Astrocyte of the cerebellum (primary cell): ENCODE data around the gene KPNA6.
"Not testable (repeated sequence)": the region's sequence is repeated elsewhere in the genome, so short reads cannot be mapped to it uniquely, and the experiment has no call there.

Experiments used
- DNase-seq: peaks from one replicate; pipeline ENCODE4 v3.0.0-alpha.2; 2011; ENCODE audit warnings: low read depth
- H3K4me3 ChIP-seq: 2 replicates; pipeline ENCODE4 v1.5.1; 2011; ENCODE audit warnings: mild to moderate bottlenecking, low read depth, low read length, moderate library complexity
- in situ Hi-C: cut with HindIII; loops from 2 replicates; pipeline ENCODE4 v1.10.0; 2017; ENCODE audit warnings: low sequenced_read_pairs
- TF ChIP-seq, protein P1 (sequence below): IDR thresholded peaks from 2 replicates; pipeline ENCODE4 v1.5.1; 2012; ENCODE audit warnings: low read length, low read depth, moderate library complexity, mild to moderate bottlenecking; ENCODE audit errors: missing control alignments

Gene KPNA6

DNA sequence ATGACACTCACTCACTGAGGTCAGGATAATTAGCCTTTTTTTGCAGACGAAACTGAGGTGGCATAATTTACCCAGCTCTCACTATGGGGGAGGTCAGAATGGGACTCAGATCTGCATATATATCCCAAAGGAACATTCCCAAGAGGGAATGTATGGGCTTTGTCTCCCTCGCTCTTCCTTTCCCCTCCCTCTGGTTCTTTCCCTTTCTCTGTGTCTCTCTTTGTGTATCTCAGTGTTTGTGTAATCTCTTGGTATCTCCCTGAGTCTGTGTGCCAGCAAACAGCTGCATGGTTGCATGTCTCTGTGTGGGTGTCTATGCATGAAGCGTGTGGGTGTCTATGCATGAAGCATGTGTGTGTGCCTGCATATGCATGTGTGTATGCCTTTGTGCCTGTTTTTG lies 30.4 kb upstream of the KPNA6 start:
- DNase-seq, result no peak
- TF ChIP-seq, protein P1, sequence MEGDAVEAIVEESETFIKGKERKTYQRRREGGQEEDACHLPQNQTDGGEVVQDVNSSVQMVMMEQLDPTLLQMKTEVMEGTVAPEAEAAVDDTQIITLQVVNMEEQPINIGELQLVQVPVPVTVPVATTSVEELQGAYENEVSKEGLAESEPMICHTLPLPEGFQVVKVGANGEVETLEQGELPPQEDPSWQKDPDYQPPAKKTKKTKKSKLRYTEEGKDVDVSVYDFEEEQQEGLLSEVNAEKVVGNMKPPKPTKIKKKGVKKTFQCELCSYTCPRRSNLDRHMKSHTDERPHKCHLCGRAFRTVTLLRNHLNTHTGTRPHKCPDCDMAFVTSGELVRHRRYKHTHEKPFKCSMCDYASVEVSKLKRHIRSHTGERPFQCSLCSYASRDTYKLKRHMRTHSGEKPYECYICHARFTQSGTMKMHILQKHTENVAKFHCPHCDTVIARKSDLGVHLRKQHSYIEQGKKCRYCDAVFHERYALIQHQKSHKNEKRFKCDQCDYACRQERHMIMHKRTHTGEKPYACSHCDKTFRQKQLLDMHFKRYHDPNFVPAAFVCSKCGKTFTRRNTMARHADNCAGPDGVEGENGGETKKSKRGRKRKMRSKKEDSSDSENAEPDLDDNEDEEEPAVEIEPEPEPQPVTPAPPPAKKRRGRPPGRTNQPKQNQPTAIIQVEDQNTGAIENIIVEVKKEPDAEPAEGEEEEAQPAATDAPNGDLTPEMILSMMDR, result no peak
- no peak overlapping the region for H3K4me3 ChIP-seq
- in situ Hi-C loops, result no loop called here

GRCh38 chr1:32082022-32082421 lies 25.8 kb upstream of the KPNA6 start:
- DNase-seq, result no peak
- TF ChIP-seq, protein P1, result no peak
- H3K4me3 ChIP-seq, result no peak overlapping the region
- in situ Hi-C loops, result no loop called here

DNA sequence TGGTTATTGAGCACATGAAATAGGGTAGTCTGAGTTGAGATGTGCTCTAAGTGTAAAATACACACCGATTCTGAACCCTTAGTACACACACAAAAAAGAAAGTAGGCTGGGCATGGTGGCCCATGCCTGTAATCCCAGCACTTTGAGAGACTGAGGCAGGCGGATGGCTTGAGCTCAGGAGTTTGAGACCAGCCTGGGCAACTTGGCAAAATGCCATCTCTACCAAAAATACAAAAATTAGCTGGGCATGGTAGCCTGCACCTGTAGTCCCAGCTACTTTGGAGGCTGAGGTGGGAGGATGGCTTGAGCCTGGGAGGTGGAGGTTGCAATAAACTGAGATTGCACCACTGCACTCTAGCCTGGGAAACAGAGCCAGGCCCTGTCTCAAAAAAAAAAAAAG lies 21.5 kb upstream of the KPNA6 start:
- H3K4me3 ChIP-seq, DNase-seq, in situ Hi-C loops: not testable (repeated sequence)

DNA sequence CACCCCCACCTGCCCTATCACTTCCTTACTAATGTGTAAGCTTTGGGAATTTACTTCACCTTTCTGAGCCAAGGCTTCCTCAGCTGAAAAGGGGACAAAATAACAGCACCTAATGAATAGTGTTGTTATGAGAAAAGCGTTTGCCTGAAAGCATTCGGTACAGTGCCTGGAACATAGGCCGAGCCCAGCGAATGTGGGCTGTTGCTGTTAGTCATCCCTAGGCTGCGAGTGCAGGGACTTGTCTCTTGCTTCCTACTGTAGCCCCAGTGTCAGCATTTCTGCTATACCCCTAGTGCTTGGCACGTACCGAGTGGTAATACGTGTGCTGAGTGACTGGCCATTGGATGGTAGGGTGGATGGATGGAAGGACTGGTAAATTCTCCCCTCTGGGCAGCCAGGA lies 16.7 kb upstream of the KPNA6 start:
- in situ Hi-C loops, result no loop called here
- TF ChIP-seq, protein P1, result no peak
- DNase-seq, result no peak
- no peak overlapping the region for H3K4me3 ChIP-seq

DNA sequence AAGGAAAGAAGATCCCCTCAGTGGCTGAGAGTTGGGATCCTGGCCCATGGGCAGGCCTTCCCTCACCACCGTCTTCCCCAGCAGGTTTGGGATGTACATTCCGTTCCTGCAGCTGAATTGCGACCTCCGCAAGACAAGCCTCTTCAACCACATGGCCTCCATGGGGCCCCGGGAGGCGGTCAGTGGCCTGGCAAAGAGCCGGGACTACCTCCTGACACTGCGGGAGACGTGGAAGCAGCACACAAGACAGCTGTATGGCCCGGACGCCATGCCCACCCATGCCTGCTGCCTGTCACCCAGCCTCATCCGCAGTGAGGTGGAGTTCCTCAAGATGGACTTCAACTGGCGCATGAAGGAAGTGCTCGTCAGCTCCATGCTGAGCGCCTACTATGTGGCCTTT lies 16.3 kb upstream of the KPNA6 start:
- TF ChIP-seq, protein P1, result no peak
- no peak for DNase-seq
- H3K4me3 ChIP-seq, result no peak overlapping the region
- in situ Hi-C loops, result no loop called here

GRCh38 chr1:32094746-32095521 lies 12.9 kb upstream of the KPNA6 start:
- no peak for DNase-seq
- TF ChIP-seq, protein P1, result no peak
- no peak overlapping the region for H3K4me3 ChIP-seq
- in situ Hi-C loops, result no loop called here

- in situ Hi-C loops, result no loop called here
- no peak for DNase-seq
- TF ChIP-seq, protein P1, result no peak
- no peak overlapping the region for H3K4me3 ChIP-seq
Measured at GRCh38 chr1:32099426-32099825, 8.4 kb upstream of the KPNA6 start.
